Ramos (cell line): Measurements from ENCODE around the gene GPC6.

Experiments
- in situ Hi-C: fragments of 300-500 bp; cut with MboI; formaldehyde crosslinking; loops from one replicate; pipeline ENCODE4 v1.14.3; 2022; ENCODE audit warnings: low sequenced_read_pairs; ENCODE audit not compliant: unreplicated experiment

GPC6 gene

GRCh38 chr13:94234738-94235137 lies 1008.1 kb downstream of the GPC6 start:
- in situ Hi-C loops = no loop called here

DNA sequence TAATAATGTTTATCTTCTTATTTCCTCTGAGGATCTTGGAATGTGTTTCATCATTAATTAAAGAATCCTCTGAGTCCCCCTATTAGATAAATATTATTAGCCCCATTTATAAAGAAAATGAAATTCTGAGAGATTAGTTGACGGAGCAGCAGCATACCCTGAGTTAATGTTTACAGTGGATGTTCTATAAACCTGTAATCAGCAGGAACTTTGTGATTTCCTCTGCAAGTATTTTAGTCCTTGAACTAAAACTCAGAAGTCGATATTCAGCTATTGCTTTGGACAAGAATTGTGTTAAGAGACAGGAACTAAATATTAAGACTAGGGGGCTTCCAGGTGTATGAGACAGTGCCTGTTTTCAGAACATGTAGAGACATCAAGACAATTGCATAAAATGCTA lies 1009.5 kb downstream of the GPC6 start:
- in situ Hi-C loops = no loop called here

DNA sequence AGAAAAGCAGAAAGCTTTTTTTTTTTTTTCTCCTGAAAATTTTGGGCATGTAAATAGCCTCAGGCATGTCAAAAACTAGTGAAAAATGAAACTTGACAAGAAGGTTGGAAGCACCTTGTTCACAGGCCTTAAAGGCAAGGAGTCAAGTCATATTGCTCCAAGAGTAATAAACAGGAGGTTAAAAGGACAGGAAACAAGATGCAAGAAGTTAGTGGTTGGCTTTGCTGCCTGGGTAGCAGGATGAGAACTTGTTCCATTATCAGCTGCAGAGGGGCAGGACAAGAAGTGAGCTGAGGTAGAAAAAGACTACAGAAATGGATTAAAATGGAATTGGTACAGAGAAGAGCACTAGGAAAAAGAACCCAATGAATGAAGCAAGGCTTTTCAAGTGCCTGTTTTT lies 1010.3 kb downstream of the GPC6 start:
- in situ Hi-C loops = no loop called here

- in situ Hi-C loops = no loop called here
These were observed 1012.5 kb downstream of the GPC6 start for GRCh38 chr13:94239135-94239534.

DNA sequence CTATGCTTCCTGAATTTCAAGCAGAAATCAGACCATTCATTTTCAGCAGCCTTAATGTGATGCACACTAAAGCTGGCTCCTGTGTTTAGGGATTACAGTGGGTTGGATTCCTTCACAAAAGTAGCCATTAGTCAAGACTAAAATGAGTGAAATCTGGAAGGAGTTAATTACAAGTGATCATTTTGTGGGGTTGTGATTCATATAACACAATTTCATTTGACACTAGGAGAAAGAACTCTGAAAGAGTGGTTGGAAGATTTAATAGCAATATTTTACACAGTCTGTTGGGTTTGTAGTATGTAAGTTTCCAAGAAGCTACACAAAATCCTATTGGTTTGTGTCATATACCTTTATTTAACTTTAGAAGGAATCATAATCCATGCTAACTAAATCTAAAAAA lies 1015.9 kb downstream of the GPC6 start:
- in situ Hi-C loops = no loop called here

GRCh38 chr13:94243551-94243950 lies 1016.9 kb downstream of the GPC6 start:
- in situ Hi-C loops = no loop called here

DNA sequence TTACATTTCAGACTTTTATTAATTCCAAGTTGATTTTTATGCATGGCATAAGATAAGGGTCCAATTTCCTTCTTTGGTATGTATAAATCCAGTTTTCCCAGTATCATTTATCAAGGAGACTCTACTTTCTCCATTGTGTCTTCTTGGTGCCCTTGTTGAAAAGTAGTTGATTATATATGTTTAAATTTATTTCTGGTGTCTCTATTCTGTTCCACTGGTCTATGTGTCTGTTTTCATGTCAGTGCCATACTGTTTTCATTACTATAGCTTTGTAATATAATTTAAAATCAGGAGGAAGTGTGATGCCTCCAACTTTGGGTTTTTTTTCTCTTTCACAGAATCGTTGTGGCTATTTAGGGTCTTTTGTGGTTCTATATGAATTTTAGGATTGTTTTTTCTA lies 1019.9 kb downstream of the GPC6 start:
- in situ Hi-C loops = no loop called here

GRCh38 chr13:94247890-94248289 lies 1021.3 kb downstream of the GPC6 start:
- in situ Hi-C loops = no loop called here

DNA sequence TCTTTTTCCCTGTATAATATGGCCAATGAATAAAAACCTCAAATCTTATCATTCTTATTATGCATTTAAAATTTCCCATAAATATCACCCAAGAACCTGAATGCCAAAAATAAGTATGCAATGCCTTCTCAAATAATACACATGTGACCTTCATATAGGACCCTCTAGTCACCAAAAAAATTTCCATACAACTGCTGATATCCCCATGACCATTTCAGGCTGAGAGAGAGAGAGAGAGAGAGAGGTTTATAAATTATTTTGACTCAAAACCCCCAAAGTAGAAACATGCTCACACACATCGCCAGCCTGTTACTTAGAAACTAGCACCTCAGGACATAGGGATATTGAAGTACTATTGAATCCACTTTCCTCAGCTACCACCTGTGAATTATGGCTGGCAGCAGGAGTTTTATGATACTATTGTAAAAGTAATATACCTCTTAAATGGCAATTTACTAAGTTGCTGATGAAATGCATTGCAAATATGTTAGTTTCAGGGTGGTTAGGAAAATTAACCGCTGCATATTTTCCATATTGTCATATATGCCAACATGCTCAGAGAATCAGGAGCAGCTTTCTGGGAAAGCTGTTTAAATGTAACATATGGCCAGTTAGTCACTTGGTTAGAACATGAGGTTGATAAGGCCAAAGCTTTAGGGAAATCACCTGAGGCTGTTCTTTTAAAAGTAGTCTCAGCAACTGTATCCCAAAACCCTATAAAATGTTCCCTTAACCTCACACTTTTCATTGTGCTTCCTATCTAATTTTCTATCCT lies 1022.0 kb downstream of the GPC6 start:
- in situ Hi-C loops = no loop called here

- in situ Hi-C loops = no loop called here
These were observed 1022.9 kb downstream of the GPC6 start for GRCh38 chr13:94249512-94249911.

GRCh38 chr13:94251831-94252608 lies 1025.4 kb downstream of the GPC6 start:
- in situ Hi-C loops = no loop called here

- in situ Hi-C loops = no loop called here
These were observed 1028.1 kb downstream of the GPC6 start for GRCh38 chr13:94254737-94255136.

DNA sequence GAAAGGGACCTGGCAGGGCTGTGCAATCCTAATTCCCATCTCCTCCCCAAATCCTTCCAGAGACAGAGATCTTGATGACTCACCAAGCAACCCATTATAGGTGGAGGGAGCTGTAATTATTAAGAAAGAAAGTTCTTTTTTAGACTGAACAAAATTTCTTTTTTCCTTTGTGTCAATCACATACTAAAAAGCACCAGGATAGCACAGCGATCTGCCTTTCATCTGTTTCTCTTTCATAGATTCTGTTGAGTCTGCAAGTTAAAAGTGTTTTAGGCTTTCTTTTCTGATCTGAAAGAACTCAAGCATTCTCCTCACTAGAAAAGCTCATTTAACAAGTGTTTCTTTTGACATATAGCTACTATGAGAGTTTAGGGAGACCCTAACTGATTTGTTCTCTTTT lies 1030.1 kb downstream of the GPC6 start:
- in situ Hi-C loops = no loop called here

GRCh38 chr13:94259984-94260383 lies 1033.4 kb downstream of the GPC6 start:
- in situ Hi-C loops = no loop called here

- in situ Hi-C loops = no loop called here
These were observed 1034.6 kb downstream of the GPC6 start for GRCh38 chr13:94261163-94261562.

GRCh38 chr13:94263038-94263437 lies 1036.4 kb downstream of the GPC6 start:
- in situ Hi-C loops = no loop called here

DNA sequence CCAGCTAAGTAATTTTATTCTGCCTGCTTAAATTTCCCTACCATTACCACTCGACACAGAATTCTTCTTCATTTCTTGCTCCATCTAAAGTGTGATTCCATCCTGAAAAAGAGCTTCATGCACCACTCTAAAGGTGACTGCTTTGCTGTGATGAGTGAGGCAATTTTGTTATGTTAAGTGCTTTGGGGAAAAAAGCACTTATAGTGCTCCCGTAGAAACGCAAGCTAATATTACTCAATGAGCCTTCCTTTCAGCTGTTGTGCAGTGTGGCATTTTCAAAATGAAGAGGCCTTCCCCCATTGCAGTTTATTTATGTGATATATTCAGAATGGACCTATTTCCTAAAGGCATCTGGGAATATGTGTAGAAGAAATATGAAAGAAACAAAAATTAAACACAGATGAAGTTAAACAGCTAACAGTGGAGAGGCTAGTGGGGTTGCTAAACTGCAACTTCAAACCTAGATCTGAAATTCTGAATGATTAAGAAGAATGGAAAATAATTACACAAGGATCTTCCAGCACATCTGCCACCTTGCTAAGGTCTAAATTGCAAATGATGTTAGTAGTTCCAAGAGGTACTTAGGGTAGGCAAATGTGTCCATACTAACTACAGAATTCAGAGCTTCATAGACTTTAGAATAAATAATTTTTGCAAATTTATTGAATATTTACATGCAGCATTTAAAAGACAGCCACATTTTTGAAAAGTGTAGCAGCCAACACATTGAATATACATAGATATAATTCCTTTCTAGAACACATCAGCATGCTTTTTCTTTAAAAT lies 1041.2 kb downstream of the GPC6 start:
- in situ Hi-C loops = no loop called here

- in situ Hi-C loops = no loop called here
These were observed 1042.1 kb downstream of the GPC6 start for GRCh38 chr13:94268661-94269060.

DNA sequence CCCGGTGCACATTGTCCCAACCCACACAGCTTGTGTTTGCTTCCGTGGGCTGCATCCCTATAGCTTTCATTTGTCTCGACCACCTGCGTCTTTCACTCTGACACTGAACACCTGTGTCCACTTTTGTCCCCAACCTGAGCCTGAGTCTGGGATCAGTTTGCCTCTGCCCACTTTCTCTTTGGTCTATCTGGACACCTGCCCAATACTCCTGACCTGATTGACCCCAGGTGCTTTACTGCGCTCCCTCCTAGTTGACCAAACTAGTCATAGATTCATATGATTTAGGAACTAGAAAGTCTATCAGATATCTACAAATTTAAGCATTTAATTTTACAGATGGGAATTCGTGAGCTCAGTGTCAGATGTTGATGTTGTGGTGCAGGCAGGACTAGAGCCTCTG lies 1043.0 kb downstream of the GPC6 start:
- in situ Hi-C loops = no loop called here

- in situ Hi-C loops = no loop called here
These were observed 1043.9 kb downstream of the GPC6 start for GRCh38 chr13:94270556-94270955.

DNA sequence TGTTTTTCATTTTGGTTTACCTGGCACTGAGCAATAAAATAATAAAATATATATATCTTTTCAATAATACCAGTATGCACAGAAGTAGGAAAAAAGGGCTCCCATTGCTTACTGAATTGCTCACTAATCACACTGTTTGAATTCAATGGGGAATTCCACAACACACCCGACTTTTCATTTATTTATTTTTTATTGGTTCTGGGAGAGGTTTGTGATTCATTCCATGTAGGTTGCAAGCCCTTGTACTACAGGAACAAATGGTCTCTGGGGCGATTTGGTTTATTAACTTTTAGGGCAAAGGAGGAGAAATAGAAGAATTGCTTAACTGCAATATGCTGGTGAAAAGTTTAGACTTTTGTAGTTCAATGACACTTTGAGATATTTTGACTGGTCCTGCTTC lies 1045.4 kb downstream of the GPC6 start:
- in situ Hi-C loops = no loop called here
